HepG2 (cell line): ENCODE results near the gene MAD2L2. TPM values are rescaled to one million over a fixed set of nuclear protein-coding genes. Genes with fewer than 3 reads are reported as not detected.
A peak's percentile ranks its signal among the peaks of the same experiment; 100 is the strongest.

Source experiments
- ATAC-seq: fragments of 200-7000 bp; cut with Tn5 transposase; 3 replicates; pipeline ENCODE4 v1.9.1; 2020; ENCODE audit warnings: mild to moderate bottlenecking, moderate library complexity
- BruUV-seq: library from RNA; stranded (reverse); fragments of 400-500 nt; replicated peaks from 2 replicates; lab custom pipeline; 2021; lab: Mats Ljungman, UMichigan
- CTCF ChIA-PET: fragments of 300-600 bp; formaldehyde crosslinking; extraction: SDS; loops from one replicate; lab custom pipeline; 2021; ENCODE audit warnings: low total read pairs, inconsistent platforms, low intra/inter-chr PET ratio; lab: Yijun Ruan, JAX
- POLR2A ChIA-PET: fragments of 350-600 bp; sonication (Branson Sonifier 250); formaldehyde crosslinking; loops from one replicate; lab custom pipeline; 2020; ENCODE audit warnings: antibody characterized with exemption, inconsistent platforms; lab: Yijun Ruan, JAX
- DNase-seq: peaks from one replicate; pipeline ENCODE4 v3.0.0-alpha.2; 2015; ENCODE audit warnings: low spot score
- FAIRE-seq: peaks from 3 replicates; lab custom pipeline; 2011; peaks lifted over from hg19 to GRCh38; lab: Jason Lieb, UNC
- H2AFZ ChIP-seq: one replicate; pipeline ENCODE4 v1.6.1; 2011; ENCODE audit warnings: low read length, inconsistent platforms
- H3K27ac ChIP-seq: fragments of 300-600 bp; 3 replicates; pipeline ENCODE4 v1.8.0; 2011; ENCODE audit warnings: mixed run types, mild to moderate bottlenecking, mixed read lengths, low read length, inconsistent platforms; ENCODE audit not compliant: insufficient read depth; ENCODE audit errors: extremely low read length
- H3K27me3 ChIP-seq, 2 experiments: fragments of 200-600 bp in 1 of 2; 2 replicates in 1 of 2; 3 replicates in 1 of 2; pipeline versions ENCODE4 v1.6.0 to v1.8.0; 2011; ENCODE audit warnings: low read length in 2 of 2, mild to moderate bottlenecking in 2 of 2, moderate library complexity in 2 of 2, inconsistent platforms in 1 of 2; ENCODE audit not compliant: insufficient read depth in 2 of 2, control insufficient read depth in 1 of 2
- H3K36me3 ChIP-seq, 2 experiments: fragments of 200-600 bp in 1 of 2; replicated peaks in 1 of 2; 2 replicates in 1 of 2; 3 replicates in 1 of 2; pipeline versions ENCODE4 v1.5.1 to v1.8.0; 2011; ENCODE audit warnings: low read length in 2 of 2, inconsistent platforms in 1 of 2; ENCODE audit not compliant: insufficient read depth in 2 of 2, control insufficient read depth in 1 of 2
- H3K4me1 ChIP-seq: 2 replicates; pipeline ENCODE4 v1.5.1; 2012; ENCODE audit warnings: low read length, inconsistent platforms; ENCODE audit not compliant: insufficient read depth
- H3K4me2 ChIP-seq: 2 replicates; pipeline ENCODE4 v1.6.0; 2011; ENCODE audit warnings: low read depth, low read length, inconsistent platforms
- H3K4me3 ChIP-seq, 3 experiments: fragments of 200-600 bp in 1 of 3; sonication (generic), shearing (Covaris generic) in 1 of 3; replicated peaks in 1 of 3; 2 replicates each; pipeline ENCODE4 v1.5.1; 2011 to 2016; ENCODE audit warnings: low read length in 3 of 3, inconsistent platforms in 2 of 3, low read depth in 2 of 3, mild to moderate bottlenecking in 2 of 3, control low read depth in 1 of 3, mixed read lengths in 1 of 3; ENCODE audit not compliant: insufficient read depth in 1 of 3
- H3K79me2 ChIP-seq: one replicate; pipeline ENCODE4 v1.6.1; 2011; ENCODE audit warnings: low read length, inconsistent platforms; ENCODE audit not compliant: insufficient read depth
- H3K9ac ChIP-seq: 2 replicates; pipeline ENCODE4 v1.6.0; 2011; ENCODE audit warnings: mild to moderate bottlenecking, low read depth, low read length, inconsistent platforms; ENCODE audit not compliant: insufficient read depth
- H3K9me3 ChIP-seq: 2 replicates; pipeline ENCODE4 v1.5.1; 2012; ENCODE audit warnings: mild to moderate bottlenecking, low read length
- H4K20me1 ChIP-seq: 2 replicates; pipeline ENCODE4 v1.6.0; 2011; ENCODE audit warnings: inconsistent platforms, mild to moderate bottlenecking, low read length, moderate library complexity; ENCODE audit not compliant: insufficient read depth
- ATF7 ChIP-seq, 2 experiments: fragments of 450-650 bp in 1 of 2; sonication (generic) in 1 of 2; formaldehyde crosslinking in 1 of 2; IDR thresholded peaks; 2 replicates each; pipeline versions ENCODE4 v1.4.0 to v1.6.1; 2016 to 2020; ENCODE audit warnings: antibody characterized with exemption in 1 of 2, mild to moderate bottlenecking in 1 of 2, missing genetic modification reagents in 1 of 2
- EP300 ChIP-seq, 3 experiments: sonication (generic) in 1 of 3; formaldehyde crosslinking in 1 of 3; IDR thresholded peaks; 2 replicates each; pipeline versions ENCODE4 v1.5.1 to v1.6.1; 2011 to 2020; ENCODE audit warnings: low read depth in 2 of 3, low read length in 2 of 3, borderline replicate concordance in 1 of 3, improper control_type of control experiment in 1 of 3, mild to moderate bottlenecking in 1 of 3, missing genetic modification reagents in 1 of 3, moderate library complexity in 1 of 3
- PCBP1 ChIP-seq: fragments of 200-400 bp; formaldehyde crosslinking; IDR thresholded peaks from 2 replicates; pipeline ENCODE4 v1.6.1; 2017; ENCODE audit warnings: mild to moderate bottlenecking, low read depth, low read length, borderline replicate concordance
- REL ChIP-seq: sonication (generic); formaldehyde crosslinking; conservative IDR thresholded peaks from 2 replicates; pipeline ENCODE4 v1.8.0; 2022; ENCODE audit warnings: mild to moderate bottlenecking, missing genetic modification reagents, moderate library complexity
- ZNF878 ChIP-seq: sonication (generic); formaldehyde crosslinking; IDR thresholded peaks from 2 replicates; pipeline ENCODE4 v1.8.1; 2023; ENCODE audit warnings: mild to moderate bottlenecking, missing genetic modification reagents, moderate library complexity
- WGBS: methylation state at CpG from one replicate; pipeline ENCODE4 v1.1.6; 2017; ENCODE audit warnings: low lambda C conversion rate; 5-methylcytosine and 5-hydroxymethylcytosine counted together
- in situ Hi-C: cut with HindIII; loops from 2 replicates; pipeline ENCODE4 v1.10.0; 2017; ENCODE audit warnings: low pct_unique_long_range_greater_than_20kb; ENCODE audit not compliant: extremely low pct_ligation_motif_present
- intact Hi-C: fragments of 100-400 bp; cut with micrococcal nuclease; formaldehyde crosslinking; loops from one replicate; pipeline ENCODE4 v1.10.0; 2022; ENCODE audit not compliant: unreplicated experiment
- polyA plus RNA-seq, 8 experiments: library from polyadenylated mRNA; depleted of rRNA in 3 of 8; stranded (reverse) in 7 of 8; unstranded in 1 of 8; fragments of >200 nt; fragmentation: Illumina TruSeq in 4 of 8; extraction: Trizol in 4 of 8; gene quantifications; 2 replicates each; pipeline versions ENCODE4 v1.2.1 to v1.2.3, GENCODE V29; 2011 to 2016; ENCODE audit warnings: low read depth in 4 of 8, missing spikeins in 1 of 8, mixed read lengths in 1 of 8; ENCODE audit not compliant: insufficient read depth in 1 of 8
- total RNA-seq, 5 experiments: library from RNA; depleted of rRNA; stranded (reverse); fragments of >200 nt; fragmentation: Illumina TruSeq; extraction: Trizol; gene quantifications; 2 replicates each; pipeline ENCODE4 v1.2.3, GENCODE V29; 2016; ENCODE audit warnings: low read depth in 1 of 5
- TF ChIP-seq, protein P1 (sequence below): IDR thresholded peaks from 2 replicates; pipeline ENCODE4 v1.4.0; 2020; ENCODE audit warnings: mild to moderate bottlenecking, missing genetic modification reagents
- TF ChIP-seq, protein P2 (sequence below), 2 experiments: fragments of 450-650 bp in 1 of 2; sonication (generic) in 1 of 2; formaldehyde crosslinking in 1 of 2; IDR thresholded peaks; 2 replicates each; pipeline versions ENCODE4 v1.6.1 to v1.8.0; 2016 to 2022; ENCODE audit warnings: antibody characterized with exemption in 1 of 2, mild to moderate bottlenecking in 1 of 2, missing genetic modification reagents in 1 of 2

MAD2L2 gene
- total and polyA plus RNA-seq, 2 of the 13 experiments (the other 11 are each of a cell fraction or from before 2014, with no cell fraction given): 51.8 to 53.8 TPM

GRCh38 chr1:11728126-11728806 is 47.3 kb upstream of the MAD2L2 start (continued):
- TF ChIP-seq, protein P1, sequence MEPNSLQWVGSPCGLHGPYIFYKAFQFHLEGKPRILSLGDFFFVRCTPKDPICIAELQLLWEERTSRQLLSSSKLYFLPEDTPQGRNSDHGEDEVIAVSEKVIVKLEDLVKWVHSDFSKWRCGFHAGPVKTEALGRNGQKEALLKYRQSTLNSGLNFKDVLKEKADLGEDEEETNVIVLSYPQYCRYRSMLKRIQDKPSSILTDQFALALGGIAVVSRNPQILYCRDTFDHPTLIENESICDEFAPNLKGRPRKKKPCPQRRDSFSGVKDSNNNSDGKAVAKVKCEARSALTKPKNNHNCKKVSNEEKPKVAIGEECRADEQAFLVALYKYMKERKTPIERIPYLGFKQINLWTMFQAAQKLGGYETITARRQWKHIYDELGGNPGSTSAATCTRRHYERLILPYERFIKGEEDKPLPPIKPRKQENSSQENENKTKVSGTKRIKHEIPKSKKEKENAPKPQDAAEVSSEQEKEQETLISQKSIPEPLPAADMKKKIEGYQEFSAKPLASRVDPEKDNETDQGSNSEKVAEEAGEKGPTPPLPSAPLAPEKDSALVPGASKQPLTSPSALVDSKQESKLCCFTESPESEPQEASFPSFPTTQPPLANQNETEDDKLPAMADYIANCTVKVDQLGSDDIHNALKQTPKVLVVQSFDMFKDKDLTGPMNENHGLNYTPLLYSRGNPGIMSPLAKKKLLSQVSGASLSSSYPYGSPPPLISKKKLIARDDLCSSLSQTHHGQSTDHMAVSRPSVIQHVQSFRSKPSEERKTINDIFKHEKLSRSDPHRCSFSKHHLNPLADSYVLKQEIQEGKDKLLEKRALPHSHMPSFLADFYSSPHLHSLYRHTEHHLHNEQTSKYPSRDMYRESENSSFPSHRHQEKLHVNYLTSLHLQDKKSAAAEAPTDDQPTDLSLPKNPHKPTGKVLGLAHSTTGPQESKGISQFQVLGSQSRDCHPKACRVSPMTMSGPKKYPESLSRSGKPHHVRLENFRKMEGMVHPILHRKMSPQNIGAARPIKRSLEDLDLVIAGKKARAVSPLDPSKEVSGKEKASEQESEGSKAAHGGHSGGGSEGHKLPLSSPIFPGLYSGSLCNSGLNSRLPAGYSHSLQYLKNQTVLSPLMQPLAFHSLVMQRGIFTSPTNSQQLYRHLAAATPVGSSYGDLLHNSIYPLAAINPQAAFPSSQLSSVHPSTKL (CRISPR knock-in tag): no peak
- TF ChIP-seq ATF7 (IDR thresholded peaks at IDR 0.05): no peak
- TF ChIP-seq ATF7 (CRISPR knock-in tag; IDR thresholded peaks at IDR 0.05): no peak
- TF ChIP-seq ZNF878: no peak
- no peak for TF ChIP-seq EP300 (IDR thresholded peaks at IDR 0.05; ENCODE audit: low read depth in 2 of 2, low read length in 2 of 2)
- TF ChIP-seq EP300 (CRISPR knock-in tag; IDR thresholded peaks at IDR 0.05; ENCODE audit: borderline replicate concordance): no peak
- no peak for TF ChIP-seq PCBP1
- no peak for TF ChIP-seq REL (CRISPR knock-in tag)

GRCh38 chr1:11727119-11727518 is 46.2 kb upstream of the MAD2L2 start:
- Histone ChIP-seq H3K9ac (no peak overlapping the region), H3K9me3 (no peaks in the 10 kb centered on the region), H4K20me1 (no peaks in the 10 kb centered on the region), H2AFZ (no peak overlapping the region), H3K79me2 (no peaks in the 10 kb centered on the region), H3K36me3 (no peaks in the 10 kb centered on the region), H3K27ac (no peak overlapping the region), H3K4me3 (no peak overlapping the region), H3K4me1 (peaks cover 38% of the 10 kb centered on the region), H3K27me3 (peaks cover 9 to 35% of the 10 kb centered on the region in 2 experiments; a peak in 3 of 5 replicates), H3K4me2 (no peak overlapping the region)
- FAIRE-seq: no peak
- ChIA-PET CTCF (no interaction called here), POLR2A (interaction anchor here (1.2 to 1.4 kb wide), 2 partner anchors 9 to 10 kb away, joined by 3 read pairs; partner anchors contain the start of gene AGTRAP)
- ATAC-seq: peak; percentile 13; the same call in 1 of the 3 replicates
- BruUV-seq: no TSS peak
- in situ Hi-C loops (no loop called here), intact Hi-C loops (no loop called here)
- DNase-seq: no peak
- 4% methylated on average over 4 of the region's 4 CpGs for WGBS
- TF ChIP-seq, protein P2, sequence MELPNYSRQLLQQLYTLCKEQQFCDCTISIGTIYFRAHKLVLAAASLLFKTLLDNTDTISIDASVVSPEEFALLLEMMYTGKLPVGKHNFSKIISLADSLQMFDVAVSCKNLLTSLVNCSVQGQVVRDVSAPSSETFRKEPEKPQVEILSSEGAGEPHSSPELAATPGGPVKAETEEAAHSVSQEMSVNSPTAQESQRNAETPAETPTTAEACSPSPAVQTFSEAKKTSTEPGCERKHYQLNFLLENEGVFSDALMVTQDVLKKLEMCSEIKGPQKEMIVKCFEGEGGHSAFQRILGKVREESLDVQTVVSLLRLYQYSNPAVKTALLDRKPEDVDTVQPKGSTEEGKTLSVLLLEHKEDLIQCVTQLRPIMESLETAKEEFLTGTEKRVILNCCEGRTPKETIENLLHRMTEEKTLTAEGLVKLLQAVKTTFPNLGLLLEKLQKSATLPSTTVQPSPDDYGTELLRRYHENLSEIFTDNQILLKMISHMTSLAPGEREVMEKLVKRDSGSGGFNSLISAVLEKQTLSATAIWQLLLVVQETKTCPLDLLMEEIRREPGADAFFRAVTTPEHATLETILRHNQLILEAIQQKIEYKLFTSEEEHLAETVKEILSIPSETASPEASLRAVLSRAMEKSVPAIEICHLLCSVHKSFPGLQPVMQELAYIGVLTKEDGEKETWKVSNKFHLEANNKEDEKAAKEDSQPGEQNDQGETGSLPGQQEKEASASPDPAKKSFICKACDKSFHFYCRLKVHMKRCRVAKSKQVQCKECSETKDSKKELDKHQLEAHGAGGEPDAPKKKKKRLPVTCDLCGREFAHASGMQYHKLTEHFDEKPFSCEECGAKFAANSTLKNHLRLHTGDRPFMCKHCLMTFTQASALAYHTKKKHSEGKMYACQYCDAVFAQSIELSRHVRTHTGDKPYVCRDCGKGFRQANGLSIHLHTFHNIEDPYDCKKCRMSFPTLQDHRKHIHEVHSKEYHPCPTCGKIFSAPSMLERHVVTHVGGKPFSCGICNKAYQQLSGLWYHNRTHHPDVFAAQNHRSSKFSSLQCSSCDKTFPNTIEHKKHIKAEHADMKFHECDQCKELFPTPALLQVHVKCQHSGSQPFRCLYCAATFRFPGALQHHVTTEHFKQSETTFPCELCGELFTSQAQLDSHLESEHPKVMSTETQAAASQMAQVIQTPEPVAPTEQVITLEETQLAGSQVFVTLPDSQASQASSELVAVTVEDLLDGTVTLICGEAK (IDR thresholded peaks at IDR 0.05): peak; percentile 89
- TF ChIP-seq, protein P2 (CRISPR knock-in tag; IDR thresholded peaks at IDR 0.05): peak; percentile 99
